H9 (cell line): ENCODE results near the gene C15orf61. TPM values are rescaled to one million over a fixed set of nuclear protein-coding genes. Genes with fewer than 3 reads are reported as not detected.

Experiments used
- DNase-seq: peaks from one replicate; pipeline ENCODE4 v3.0.0-alpha.2; 2017
- H2AFZ ChIP-seq: one replicate; pipeline ENCODE4 v1.6.1; 2013; ENCODE audit warnings: mild to moderate bottlenecking, low read length, control low read depth, moderate library complexity
- H2AK5ac ChIP-seq: 2 replicates; pipeline ENCODE4 v1.6.1; 2013; ENCODE audit warnings: low read length, control low read depth, mixed read lengths; ENCODE audit not compliant: insufficient read length
- H2BK120ac ChIP-seq: one replicate; pipeline ENCODE4 v1.6.1; 2013; ENCODE audit warnings: low read depth, mild to moderate bottlenecking, low read length, control low read depth, inconsistent platforms; ENCODE audit not compliant: poor library complexity, severe bottlenecking
- H2BK12ac ChIP-seq: 2 replicates; pipeline ENCODE4 v1.6.1; 2013; ENCODE audit warnings: low read length, control low read depth, mixed read lengths, low read depth; ENCODE audit not compliant: insufficient read length
- H2BK15ac ChIP-seq: 2 replicates; pipeline ENCODE4 v1.6.1; 2013; ENCODE audit warnings: low read depth, low read length, control low read depth
- H2BK20ac ChIP-seq: one replicate; pipeline ENCODE4 v1.6.1; 2013; ENCODE audit warnings: low read depth, mild to moderate bottlenecking, low read length, control low read depth, inconsistent platforms; ENCODE audit not compliant: poor library complexity, severe bottlenecking
- H2BK5ac ChIP-seq: 2 replicates; pipeline ENCODE4 v1.6.1; 2013; ENCODE audit warnings: low read length, control low read depth, mixed read lengths; ENCODE audit not compliant: insufficient read length
- H3K14ac ChIP-seq: 2 replicates; pipeline ENCODE4 v1.6.1; 2013; ENCODE audit warnings: low read length, control low read depth; ENCODE audit not compliant: insufficient read depth
- H3K18ac ChIP-seq: 2 replicates; pipeline ENCODE4 v1.6.1; 2013; ENCODE audit warnings: low read depth, mild to moderate bottlenecking, mixed read lengths, low read length, control low read depth; ENCODE audit not compliant: insufficient read length
- H3K23ac ChIP-seq: 2 replicates; pipeline ENCODE4 v1.6.1; 2013; ENCODE audit warnings: low read length, control low read depth, mixed read lengths, low read depth; ENCODE audit not compliant: insufficient read length
- H3K23me2 ChIP-seq: 2 replicates; pipeline ENCODE4 v1.6.1; 2013; ENCODE audit warnings: low read depth, mild to moderate bottlenecking, mixed read lengths, low read length, control low read depth; ENCODE audit not compliant: insufficient read length, poor library complexity, severe bottlenecking
- H3K27ac ChIP-seq: 2 replicates; pipeline ENCODE4 v1.5.1; 2013; ENCODE audit warnings: low read length, control low read depth, mixed read lengths, low read depth; ENCODE audit not compliant: insufficient read length
- H3K27me3 ChIP-seq: 2 replicates; pipeline ENCODE4 v1.6.1; 2013; ENCODE audit warnings: low read length, control low read depth, inconsistent platforms; ENCODE audit not compliant: insufficient read depth
- H3K4ac ChIP-seq: 2 replicates; pipeline ENCODE4 v1.6.1; 2013; ENCODE audit warnings: low read depth, mild to moderate bottlenecking, control low read depth, inconsistent platforms, low read length, moderate library complexity
- H3K4me1 ChIP-seq: 2 replicates; pipeline ENCODE4 v1.6.1; 2013; ENCODE audit warnings: low read length, control low read depth, inconsistent platforms; ENCODE audit not compliant: insufficient read depth
- H3K4me2 ChIP-seq: 2 replicates; pipeline ENCODE4 v1.6.1; 2013; ENCODE audit warnings: low read length, control low read depth, mixed read lengths; ENCODE audit not compliant: insufficient read length, insufficient read depth
- H3K56ac ChIP-seq: 2 replicates; pipeline ENCODE4 v1.6.1; 2013; ENCODE audit warnings: low read depth, mild to moderate bottlenecking, mixed read lengths, low read length, control low read depth; ENCODE audit not compliant: insufficient read length
- H3K79me1 ChIP-seq: 2 replicates; pipeline ENCODE4 v1.6.1; 2013; ENCODE audit warnings: low read depth, mild to moderate bottlenecking, moderate library complexity, low read length, control low read depth, inconsistent platforms; ENCODE audit not compliant: insufficient read depth, poor library complexity, severe bottlenecking
- H3K79me2 ChIP-seq: 2 replicates; pipeline ENCODE4 v1.6.1; 2013; ENCODE audit warnings: low read length, control low read depth, inconsistent platforms; ENCODE audit not compliant: insufficient read depth
- H3K9ac ChIP-seq: 2 replicates; pipeline ENCODE4 v1.6.1; 2013; ENCODE audit warnings: low read length, control low read depth, mixed read lengths; ENCODE audit not compliant: insufficient read length; ENCODE audit errors: extremely low read depth
- H3K9me3 ChIP-seq: one replicate; pipeline ENCODE4 v1.6.1; 2013; ENCODE audit warnings: low read depth, low read length, inconsistent platforms; ENCODE audit not compliant: control insufficient read depth
- H3T11ph ChIP-seq: one replicate; pipeline ENCODE4 v1.6.1; 2013; ENCODE audit warnings: mild to moderate bottlenecking, low read length, control low read depth, inconsistent platforms
- H4K20me1 ChIP-seq: one replicate; pipeline ENCODE4 v1.6.1; 2013; ENCODE audit not compliant: control insufficient read depth, insufficient read length, insufficient read depth
- H4K5ac ChIP-seq: 2 replicates; pipeline ENCODE4 v1.6.1; 2013; ENCODE audit warnings: low read depth, mild to moderate bottlenecking, mixed read lengths, low read length, control low read depth; ENCODE audit not compliant: insufficient read length
- H4K8ac ChIP-seq: replicated peaks from 2 replicates; pipeline ENCODE4 v1.6.1; 2013; ENCODE audit warnings: low read length, control low read depth, mixed read lengths, low read depth; ENCODE audit not compliant: insufficient read length
- H4K91ac ChIP-seq: 2 replicates; pipeline ENCODE4 v1.6.1; 2013; ENCODE audit warnings: low read depth, mild to moderate bottlenecking, moderate library complexity, mixed read lengths, low read length, control low read depth; ENCODE audit not compliant: insufficient read length
- H3K27ac Mint-ChIP-seq, 3 experiments: 2 replicates in 2 of 3; 3 replicates in 1 of 3; pipeline ENCODE4 v1.8.0; 2020 to 2021; ENCODE audit warnings: mixed read lengths in 3 of 3, mild to moderate bottlenecking in 1 of 3, moderate library complexity in 1 of 3
- H3K27me3 Mint-ChIP-seq: 2 replicates; pipeline ENCODE4 v1.8.0; 2021; ENCODE audit warnings: low read depth, mild to moderate bottlenecking, moderate library complexity, mixed read lengths
- H3K36me3 Mint-ChIP-seq, 3 experiments: 2 replicates in 2 of 3; 3 replicates in 1 of 3; pipeline ENCODE4 v1.8.0; 2020 to 2021; ENCODE audit warnings: low read depth in 3 of 3, mixed read lengths in 3 of 3; ENCODE audit not compliant: insufficient read depth in 1 of 3
- H3K4me1 Mint-ChIP-seq, 2 experiments: 2 replicates each; pipeline ENCODE4 v1.8.0; 2020; ENCODE audit warnings: mixed read lengths in 2 of 2
- H3K4me3 Mint-ChIP-seq, 2 experiments: 2 replicates in 1 of 2; 3 replicates in 1 of 2; pipeline ENCODE4 v1.8.0; 2020 to 2021; ENCODE audit warnings: mild to moderate bottlenecking in 2 of 2, mixed read lengths in 2 of 2, moderate library complexity in 1 of 2
- H3K9me3 Mint-ChIP-seq, 2 experiments: 2 replicates in 1 of 2; 3 replicates in 1 of 2; pipeline ENCODE4 v1.8.0; 2020; ENCODE audit warnings: mild to moderate bottlenecking in 2 of 2, mixed read lengths in 2 of 2, moderate library complexity in 1 of 2
- CTCF ChIP-seq: fragments of 200-600 bp; sonication (generic); conservative IDR thresholded peaks from 3 replicates; pipeline ENCODE4 v1.8.0; 2021; ENCODE audit warnings: antibody characterized with exemption, mild to moderate bottlenecking
- WGBS: extraction: QIAGEN DNeasy Blood & Tissue Kit; methylation state at CpG from one replicate; pipeline ENCODE4 v1.1.7; 2013; ENCODE audit warnings: missing lambda C conversion rate, low lambda C conversion rate, mixed read lengths; ENCODE audit not compliant: insufficient read length; ENCODE audit errors: extremely low coverage; 5-methylcytosine and 5-hydroxymethylcytosine counted together
- total RNA-seq: library from RNA; stranded (reverse); gene quantifications from 2 replicates; pipeline ENCODE4 v1.2.1, GENCODE V29; 2021

Gene C15orf61
- total RNA-seq, 1 experiment from 2014 or later = 2.6 TPM

GRCh38 chr15:67474405-67475110, 46.4 kb upstream of the C15orf61 start:
- Histone ChIP-seq H3K18ac (no peak overlapping the region), H4K91ac (no peak overlapping the region), H3T11ph (no peak overlapping the region), H2BK12ac (no peak overlapping the region), H3K4me1 (no peaks in the 10 kb centered on the region), H4K20me1 (no peaks in the 10 kb centered on the region), H3K4ac (no peak overlapping the region), H3K9ac (no peak overlapping the region), H2BK15ac (no peak overlapping the region), H3K27me3 (no peaks in the 10 kb centered on the region), H3K9me3 (no peaks in the 10 kb centered on the region), H2AFZ (no peak overlapping the region), H3K23me2 (no peaks in the 10 kb centered on the region), H3K56ac (no peak overlapping the region), H3K79me2 (no peaks in the 10 kb centered on the region), H2BK120ac (no peak overlapping the region), H2BK5ac (no peak overlapping the region), H4K5ac (no peak overlapping the region), H2AK5ac (no peak overlapping the region), H3K4me2 (no peak overlapping the region), H4K8ac (no peak overlapping the region), H3K23ac (no peak overlapping the region), H3K14ac (no peak overlapping the region), H2BK20ac (no peak overlapping the region), H3K27ac (no peak overlapping the region), H3K79me1 (no peaks in the 10 kb centered on the region)
- Mint-ChIP-seq H3K27me3 (peaks cover 3% of the 10 kb centered on the region), H3K4me1 (no peaks in the 10 kb centered on the region), H3K36me3 (no peaks in the 10 kb centered on the region), H3K9me3 (no peaks in the 10 kb centered on the region), H3K27ac (no peak overlapping the region), H3K4me3 (no peak overlapping the region)
- no peak for DNase-seq
- WGBS = no CpG with 5 or more reads among the region's 5 CpGs
- no peak for TF ChIP-seq CTCF
